Measurements from ENCODE around the gene RPS27A. TPM values are rescaled to one million over a fixed set of nuclear protein-coding genes. Genes with fewer than 3 reads are reported as not detected.

Gene RPS27A
- total RNA-seq, 3 donors from 2014 or later: 654 to 808 (median 725) TPM

GRCh38 chr2:55283083-55283482, 50.6 kb downstream of the RPS27A start:
- ATAC-seq: no peak
- TF ChIP-seq, protein P1, sequence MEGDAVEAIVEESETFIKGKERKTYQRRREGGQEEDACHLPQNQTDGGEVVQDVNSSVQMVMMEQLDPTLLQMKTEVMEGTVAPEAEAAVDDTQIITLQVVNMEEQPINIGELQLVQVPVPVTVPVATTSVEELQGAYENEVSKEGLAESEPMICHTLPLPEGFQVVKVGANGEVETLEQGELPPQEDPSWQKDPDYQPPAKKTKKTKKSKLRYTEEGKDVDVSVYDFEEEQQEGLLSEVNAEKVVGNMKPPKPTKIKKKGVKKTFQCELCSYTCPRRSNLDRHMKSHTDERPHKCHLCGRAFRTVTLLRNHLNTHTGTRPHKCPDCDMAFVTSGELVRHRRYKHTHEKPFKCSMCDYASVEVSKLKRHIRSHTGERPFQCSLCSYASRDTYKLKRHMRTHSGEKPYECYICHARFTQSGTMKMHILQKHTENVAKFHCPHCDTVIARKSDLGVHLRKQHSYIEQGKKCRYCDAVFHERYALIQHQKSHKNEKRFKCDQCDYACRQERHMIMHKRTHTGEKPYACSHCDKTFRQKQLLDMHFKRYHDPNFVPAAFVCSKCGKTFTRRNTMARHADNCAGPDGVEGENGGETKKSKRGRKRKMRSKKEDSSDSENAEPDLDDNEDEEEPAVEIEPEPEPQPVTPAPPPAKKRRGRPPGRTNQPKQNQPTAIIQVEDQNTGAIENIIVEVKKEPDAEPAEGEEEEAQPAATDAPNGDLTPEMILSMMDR (IDR thresholded peaks at IDR 0.05): no peak
- no peak for DNase-seq
- no peak overlapping the region for H3K4me3 ChIP-seq
- H3K9me3 ChIP-seq: no peaks in the 10 kb centered on the region
- no peaks in the 10 kb centered on the region for H3K36me3 ChIP-seq (ENCODE audit: low read depth)
- intact Hi-C loops (cut with DNase I, micrococcal nuclease): no loop called here
- peaks cover 8% of the 10 kb centered on the region for H3K4me1 ChIP-seq (ENCODE audit: low read depth)

Other genes starting within 250 kb of the RPS27A start
- gene RTN4, start 182.2 kb upstream of the RPS27A start, total RNA-seq: 100 to 1,000 TPM; 219 to 278 (median 224) TPM
- gene CLHC1, start 395 bp upstream of the RPS27A start, total RNA-seq: 10 to 100 TPM in 2 of 3 donors, 1 to 10 TPM in 1; 9.2 to 15.5 (median 13.2) TPM
- 10 to 100 TPM; 33.5 to 46.8 (median 39.9) TPM for gene MTIF2, start 36.5 kb downstream of the RPS27A start, total RNA-seq
- 10 to 100 TPM in 2 of 3 donors, 1 to 10 TPM in 1; 7.0 to 29.7 (median 14.4) TPM for gene CCDC88A, start 187.2 kb downstream of the RPS27A start, total RNA-seq

Measured in mucosa of descending colon (tissue), 3 donors.